Stimulated activated CD8-positive, alpha-beta memory T cell treated with anti-CD3 and anti-CD28 coated beads, Interleukin-7, amount 100 ng/mL, for 48 hours (primary cell): ENCODE data around the gene ZBTB42.
"Not testable (repeated sequence)": the region's sequence is repeated elsewhere in the genome, so short reads cannot be mapped to it uniquely, and the experiment has no call there.

Experiments
- DNase-seq, 2 donors: peaks; one replicate each; pipeline ENCODE4 v3.0.0-alpha.2; 2020; ENCODE audit warnings: low read depth in 1 of 2; ENCODE audit errors: extremely low read depth in 1 of 2

ZBTB42 gene

GRCh38 chr14:104805941-104806624, 5.2 kb downstream of the ZBTB42 start:
- no peak for DNase-seq

GRCh38 chr14:104806625-104807465, 5.9 kb downstream of the ZBTB42 start:
- no peak for DNase-seq

- no peak for DNase-seq
These were observed 7.6 kb downstream of the ZBTB42 start for GRCh38 chr14:104808456-104808855.

GRCh38 chr14:104810316-104810715, 9.4 kb downstream of the ZBTB42 start:
- no peak for DNase-seq

- no peak for DNase-seq
These were observed 12.4 kb downstream of the ZBTB42 start for GRCh38 chr14:104813286-104813685.

- not testable (repeated sequence) for DNase-seq
These were observed 13.8 kb downstream of the ZBTB42 start for GRCh38 chr14:104814701-104815100.

- no peak for DNase-seq
These were observed 15.6 kb downstream of the ZBTB42 start for GRCh38 chr14:104816616-104816884.

- DNase-seq = no peak
These were observed 17.2 kb downstream of the ZBTB42 start for GRCh38 chr14:104817930-104818713.

GRCh38 chr14:104818714-104819161, 17.8 kb downstream of the ZBTB42 start:
- DNase-seq = no peak

- no peak for DNase-seq
These were observed 18.5 kb downstream of the ZBTB42 start for GRCh38 chr14:104819361-104819781.

GRCh38 chr14:104820669-104821228, 19.8 kb downstream of the ZBTB42 start:
- no peak for DNase-seq

- no peak for DNase-seq
These were observed 20.5 kb downstream of the ZBTB42 start for GRCh38 chr14:104821229-104821945.

- DNase-seq = no peak
These were observed 21.2 kb downstream of the ZBTB42 start for GRCh38 chr14:104821971-104822608.

GRCh38 chr14:104822821-104823615, 22.1 kb downstream of the ZBTB42 start:
- no peak for DNase-seq

GRCh38 chr14:104824353-104824997, 23.6 kb downstream of the ZBTB42 start:
- DNase-seq = no peak

- DNase-seq = peak; percentile 79 to 80
These were observed 25.4 kb downstream of the ZBTB42 start for GRCh38 chr14:104826189-104826860.

GRCh38 chr14:104826861-104827176, 25.9 kb downstream of the ZBTB42 start:
- DNase-seq = no peak
